Measurements from ENCODE around the gene HCRTR2. TPM values are rescaled to one million over a fixed set of nuclear protein-coding genes. Genes with fewer than 3 reads are reported as not detected.

The HCRTR2 gene
- total and polyA plus RNA-seq, 4 donors, result not detected

GRCh38 chr6:55198715-55199114 lies 24.4 kb downstream of the HCRTR2 start:
- DNase-seq (ENCODE audit: low spot score), result no peak
- no peaks in the 10 kb centered on the region for H3K9me3 ChIP-seq (ENCODE audit: control insufficient read depth in 4 of 4, low read length in 3 of 4)
- H3K4me1 ChIP-seq (ENCODE audit: control insufficient read depth in 4 of 4, insufficient read depth in 4 of 4, low read length in 3 of 4), result no peaks in the 10 kb centered on the region

More at GRCh38 chr6:55198715-55199114, 24.4 kb downstream of the HCRTR2 start:
- no peak overlapping the region for H3K9ac ChIP-seq (ENCODE audit: low read depth in 1 of 2, low read length in 2 of 2)
- no peaks in the 10 kb centered on the region for H3K27me3 ChIP-seq (ENCODE audit: control insufficient read depth in 4 of 4, insufficient read depth in 4 of 4, low read length in 3 of 4)
- no peak overlapping the region for H3K4me3 ChIP-seq (ENCODE audit: low read depth in 1 of 3, low read length in 3 of 3)
- H3K27ac ChIP-seq (ENCODE audit: low read depth in 1 of 2, low read length in 2 of 2), result no peak overlapping the region
- TF ChIP-seq REST (IDR thresholded peaks at IDR 0.05), result no peak
- TF ChIP-seq NR2F2 (IDR thresholded peaks at IDR 0.05), result no peak
- no peak for TF ChIP-seq ATF3 (IDR thresholded peaks at IDR 0.05)
- no peak for TF ChIP-seq JUND (IDR thresholded peaks at IDR 0.05)
- TF ChIP-seq RXRA (IDR thresholded peaks at IDR 0.05), result no peak
- TF ChIP-seq MAX (IDR thresholded peaks at IDR 0.05), result no peak
- TF ChIP-seq ZBTB33 (IDR thresholded peaks at IDR 0.05), result no peak
- TF ChIP-seq FOXA2 (IDR thresholded peaks at IDR 0.05), result no peak
- no peak for TF ChIP-seq GABPA (IDR thresholded peaks at IDR 0.05 in 1 of 2, conservative IDR thresholded peaks at IDR 0.05 in 1 of 2)
- TF ChIP-seq YY1 (IDR thresholded peaks at IDR 0.05), result no peak
- TF ChIP-seq SP1 (IDR thresholded peaks at IDR 0.05), result no peak
- TF ChIP-seq EGR1 (IDR thresholded peaks at IDR 0.05; ENCODE audit: low read depth in 2 of 2), result no peak
- TF ChIP-seq CTCF (IDR thresholded peaks at IDR 0.05; ENCODE audit: low read depth, low read length, missing input control), result no peak
- no peak for TF ChIP-seq HNF4G (IDR thresholded peaks at IDR 0.05)
- H3K36me3 ChIP-seq (ENCODE audit: control insufficient read depth in 4 of 4, insufficient read depth in 3 of 4, low read depth in 1 of 4, low read length in 3 of 4), result no peaks in the 10 kb centered on the region

All from liver (tissue), 9 donors.